ENCODE measurements around the gene TPRA1.

- TF ChIP-seq CTCF (conservative IDR thresholded peaks at IDR 0.05) (no peak), EZH2 (IDR thresholded peaks at IDR 0.05; ENCODE audit: low read depth) (no peak)
These were observed 23.7 kb downstream of the TPRA1 start for GRCh38 chr3:127566833-127567232.

All from PC-9 (cell line).